ENCODE data around the gene RASL11B.

Gene RASL11B

GRCh38 chr4:52836120-52836519, 26.0 kb upstream of the RASL11B start:
- H3K36me3 ChIP-seq = no peaks in the 10 kb centered on the region
- no peak overlapping the region for H3K27ac ChIP-seq
- no peak for TF ChIP-seq CTCF (IDR thresholded peaks at IDR 0.05)
- no peaks in the 10 kb centered on the region for H3K4me1 ChIP-seq (ENCODE audit: control insufficient read depth in 1 of 2, insufficient read depth in 1 of 2, low read depth in 1 of 2, low read length in 1 of 2)
- H3K27me3 ChIP-seq = no peaks in the 10 kb centered on the region
- H3K9me3 ChIP-seq = no peaks in the 10 kb centered on the region
- no peak overlapping the region for H3K4me3 ChIP-seq (ENCODE audit: low read depth in 1 of 2, low read length in 1 of 2)

- no peak overlapping the region for H3K4me3 ChIP-seq (ENCODE audit: low read depth in 1 of 2, low read length in 1 of 2)
- H3K4me1 ChIP-seq (ENCODE audit: control insufficient read depth in 1 of 2, insufficient read depth in 1 of 2, low read depth in 1 of 2, low read length in 1 of 2) = no peaks in the 10 kb centered on the region
- H3K9me3 ChIP-seq = no peaks in the 10 kb centered on the region
- no peaks in the 10 kb centered on the region for H3K27me3 ChIP-seq
- no peak overlapping the region for H3K27ac ChIP-seq
- no peaks in the 10 kb centered on the region for H3K36me3 ChIP-seq
- TF ChIP-seq CTCF (IDR thresholded peaks at IDR 0.05) = no peak
Observed at GRCh38 chr4:52836678-52837077, 25.4 kb upstream of the RASL11B start.

GRCh38 chr4:52837716-52838558, 24.2 kb upstream of the RASL11B start:
- Histone ChIP-seq H3K9me3 (no peaks in the 10 kb centered on the region), H3K36me3 (no peaks in the 10 kb centered on the region), H3K27ac (no peak overlapping the region), H3K4me1 (ENCODE audit: control insufficient read depth in 1 of 2, insufficient read depth in 1 of 2, low read depth in 1 of 2, low read length in 1 of 2) (no peaks in the 10 kb centered on the region), H3K4me3 (ENCODE audit: low read depth in 1 of 2, low read length in 1 of 2) (no peak overlapping the region), H3K27me3 (no peaks in the 10 kb centered on the region)
- no peak for TF ChIP-seq CTCF (IDR thresholded peaks at IDR 0.05)

GRCh38 chr4:52838729-52839586, 23.2 kb upstream of the RASL11B start:
- no peaks in the 10 kb centered on the region for H3K36me3 ChIP-seq
- no peaks in the 10 kb centered on the region for H3K27me3 ChIP-seq
- no peaks in the 10 kb centered on the region for H3K9me3 ChIP-seq
- no peak overlapping the region for H3K27ac ChIP-seq
- TF ChIP-seq CTCF (IDR thresholded peaks at IDR 0.05) = no peak
- H3K4me1 ChIP-seq (ENCODE audit: control insufficient read depth in 1 of 2, insufficient read depth in 1 of 2, low read depth in 1 of 2, low read length in 1 of 2) = no peaks in the 10 kb centered on the region
- H3K4me3 ChIP-seq (ENCODE audit: low read depth in 1 of 2, low read length in 1 of 2) = no peak overlapping the region

- H3K36me3 ChIP-seq = no peaks in the 10 kb centered on the region
- no peaks in the 10 kb centered on the region for H3K9me3 ChIP-seq
- no peaks in the 10 kb centered on the region for H3K4me1 ChIP-seq (ENCODE audit: control insufficient read depth in 1 of 2, insufficient read depth in 1 of 2, low read depth in 1 of 2, low read length in 1 of 2)
- no peak for TF ChIP-seq CTCF (IDR thresholded peaks at IDR 0.05)
- no peak overlapping the region for H3K4me3 ChIP-seq (ENCODE audit: low read depth in 1 of 2, low read length in 1 of 2)
- H3K27ac ChIP-seq = no peak overlapping the region
- H3K27me3 ChIP-seq = no peaks in the 10 kb centered on the region
Observed at GRCh38 chr4:52840531-52841370, 21.4 kb upstream of the RASL11B start.

All from neutrophil (primary cell).